GM21367 (cell line): ENCODE data around the gene MCU.
"Not testable (repeated sequence)": the region's sequence is repeated elsewhere in the genome, so short reads cannot be mapped to it uniquely, and the experiment has no call there.

Source experiments
- ATAC-seq: cut with Tn5 transposase; IDR thresholded peaks from one replicate; pipeline ENCODE4 v1.9.1; 2021; ENCODE audit not compliant: unreplicated experiment

MCU gene, protein sequence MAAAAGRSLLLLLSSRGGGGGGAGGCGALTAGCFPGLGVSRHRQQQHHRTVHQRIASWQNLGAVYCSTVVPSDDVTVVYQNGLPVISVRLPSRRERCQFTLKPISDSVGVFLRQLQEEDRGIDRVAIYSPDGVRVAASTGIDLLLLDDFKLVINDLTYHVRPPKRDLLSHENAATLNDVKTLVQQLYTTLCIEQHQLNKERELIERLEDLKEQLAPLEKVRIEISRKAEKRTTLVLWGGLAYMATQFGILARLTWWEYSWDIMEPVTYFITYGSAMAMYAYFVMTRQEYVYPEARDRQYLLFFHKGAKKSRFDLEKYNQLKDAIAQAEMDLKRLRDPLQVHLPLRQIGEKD

DNA sequence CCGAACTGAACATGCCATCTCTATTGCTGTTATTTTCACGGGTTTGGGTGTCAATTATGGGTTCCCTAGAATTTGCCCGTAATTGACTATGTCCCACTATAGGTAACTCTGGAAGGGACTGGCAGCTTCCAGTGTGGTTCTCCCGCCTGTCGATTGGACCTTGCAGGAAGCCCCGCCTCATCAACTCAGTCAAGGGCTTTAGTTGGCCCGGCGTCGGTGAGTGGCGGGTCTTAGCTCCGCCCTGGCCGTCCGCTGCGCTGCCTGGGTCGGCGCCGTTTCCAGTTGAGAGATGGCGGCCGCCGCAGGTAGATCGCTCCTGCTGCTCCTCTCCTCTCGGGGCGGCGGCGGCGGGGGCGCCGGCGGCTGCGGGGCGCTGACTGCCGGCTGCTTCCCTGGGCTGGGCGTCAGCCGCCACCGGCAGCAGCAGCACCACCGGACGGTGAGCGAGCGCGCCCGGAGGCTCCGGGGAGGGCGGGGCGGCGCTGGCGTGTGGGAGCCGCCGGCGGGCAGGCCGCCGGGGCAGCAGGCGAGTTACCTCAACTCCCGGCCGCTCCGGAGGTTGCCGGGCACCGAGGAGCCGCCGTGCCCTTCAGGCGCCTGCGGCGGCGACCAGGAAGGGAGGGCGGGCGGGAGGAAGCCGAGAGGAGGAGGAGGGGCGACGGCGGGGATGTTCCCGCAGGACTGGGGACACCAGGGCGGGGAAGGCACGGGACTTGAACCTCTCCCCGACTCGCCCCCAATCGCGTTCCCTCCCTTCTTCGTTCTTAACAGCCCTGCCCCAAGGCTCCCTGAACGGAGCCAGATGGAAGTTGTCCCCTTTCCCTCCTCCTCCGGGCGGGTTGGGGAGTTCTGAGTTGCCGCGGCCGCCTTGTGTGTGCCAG lies at the start of gene MCU:
Gene MCU, plus strand, starts transcription at position 281 of the 881 bp plus-strand sequence. Its CDS starts 9 bp downstream, at position 290.
- peak; percentile 85 for ATAC-seq

DNA sequence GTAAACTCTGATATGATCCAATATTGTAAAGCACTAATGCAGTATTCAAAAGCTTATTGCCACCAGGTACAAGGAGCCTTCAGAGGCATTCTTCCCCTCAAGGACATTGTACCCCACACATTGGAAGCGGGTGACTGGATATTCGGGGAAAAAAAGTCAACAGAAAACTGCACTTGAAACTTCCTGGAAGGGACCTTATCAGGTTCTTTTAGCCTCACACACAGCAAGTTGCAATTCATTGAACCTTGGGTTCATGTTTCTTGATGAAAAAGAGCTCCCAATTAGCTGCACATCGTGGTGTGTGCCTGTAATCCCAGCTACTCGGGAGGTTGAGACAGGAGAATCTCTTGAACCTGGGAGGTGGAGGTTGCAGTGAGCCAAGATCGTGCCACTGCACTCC lies 49.6 kb upstream of the MCU start:
- ATAC-seq = no peak

DNA sequence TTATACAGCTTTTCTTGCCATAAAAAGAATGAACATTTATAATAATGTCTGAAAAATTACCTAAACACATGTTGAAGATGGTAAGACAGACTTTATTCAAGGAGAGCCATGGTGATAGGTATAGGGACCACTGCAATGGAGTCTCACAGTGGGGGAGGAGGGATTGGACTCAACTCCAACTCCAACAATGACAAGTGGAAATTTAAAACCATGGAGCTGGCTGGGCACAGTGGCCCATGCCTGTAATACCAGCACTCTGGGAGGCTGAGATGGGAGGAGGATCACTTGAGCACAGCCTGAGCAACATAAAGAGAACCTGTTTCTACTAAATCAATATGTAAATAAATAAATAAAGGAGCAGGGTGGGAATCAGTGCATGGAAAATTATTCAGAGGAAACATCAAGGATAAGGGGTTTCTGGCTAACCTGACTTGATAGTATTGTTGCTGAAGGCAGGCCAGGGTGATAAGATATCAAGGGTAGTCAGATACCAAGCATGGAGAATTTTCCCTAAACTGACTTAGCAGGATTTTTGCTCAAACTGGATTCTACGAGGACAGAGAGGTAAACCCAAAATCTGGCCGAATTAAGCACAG lies 46.6 kb upstream of the MCU start:
- no peak for ATAC-seq

DNA sequence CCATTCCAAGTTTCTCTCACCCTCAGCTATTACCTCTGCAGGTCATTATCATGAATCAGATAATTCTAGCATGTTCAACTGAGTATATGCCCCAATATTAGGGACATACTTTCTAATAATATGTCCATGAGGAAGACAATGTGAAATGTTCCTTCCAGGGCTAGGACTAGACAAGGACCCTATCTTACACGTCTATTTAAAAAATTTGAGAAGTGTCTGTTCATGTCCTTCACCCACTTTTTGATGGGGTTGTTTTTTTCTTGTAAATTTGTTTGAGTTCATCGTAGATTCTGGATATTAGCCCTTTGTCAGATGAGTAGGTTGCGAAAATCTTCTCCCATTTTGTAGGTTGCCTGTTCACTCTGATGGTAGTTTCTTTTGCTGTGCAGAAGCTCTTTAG lies 45.0 kb upstream of the MCU start:
- not testable (repeated sequence) for ATAC-seq

DNA sequence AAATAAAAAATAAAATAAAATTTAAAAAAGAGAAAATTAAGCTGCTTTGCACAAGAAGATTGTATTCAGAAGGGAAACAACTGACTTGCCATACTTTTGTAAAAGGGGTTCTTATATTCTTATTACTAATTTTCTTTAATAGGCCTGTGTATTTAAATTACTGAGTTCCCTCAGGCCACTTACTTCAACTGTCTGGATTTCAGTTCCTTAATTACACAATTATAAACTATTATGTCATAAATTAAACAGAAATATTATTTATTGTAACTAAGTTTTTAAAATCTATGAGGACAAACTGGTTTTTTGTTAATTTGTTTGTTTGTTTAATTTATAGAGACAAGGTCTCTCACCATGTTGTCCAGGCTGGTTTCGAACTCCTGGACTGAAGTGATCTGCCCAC lies 43.6 kb upstream of the MCU start:
- ATAC-seq = no peak

DNA sequence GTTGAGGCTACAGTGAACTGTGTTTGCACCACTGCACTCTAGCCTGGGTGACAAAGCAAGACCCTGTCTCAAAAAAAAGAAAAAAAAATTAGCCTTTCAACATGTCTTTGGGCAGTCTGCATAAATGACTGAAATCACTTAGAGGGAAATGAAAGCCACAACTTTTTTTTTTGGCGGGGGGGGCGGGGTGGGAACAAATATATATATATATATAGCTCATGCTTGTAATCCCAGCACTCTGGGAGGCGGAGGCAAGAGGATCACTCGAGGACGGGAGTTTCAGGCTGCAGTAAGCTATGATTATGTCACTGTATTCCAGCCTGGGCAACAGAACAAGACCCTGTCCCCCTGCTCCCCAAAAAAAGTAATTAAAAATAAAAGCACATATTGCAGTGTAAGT lies 42.7 kb upstream of the MCU start:
- ATAC-seq = no peak

DNA sequence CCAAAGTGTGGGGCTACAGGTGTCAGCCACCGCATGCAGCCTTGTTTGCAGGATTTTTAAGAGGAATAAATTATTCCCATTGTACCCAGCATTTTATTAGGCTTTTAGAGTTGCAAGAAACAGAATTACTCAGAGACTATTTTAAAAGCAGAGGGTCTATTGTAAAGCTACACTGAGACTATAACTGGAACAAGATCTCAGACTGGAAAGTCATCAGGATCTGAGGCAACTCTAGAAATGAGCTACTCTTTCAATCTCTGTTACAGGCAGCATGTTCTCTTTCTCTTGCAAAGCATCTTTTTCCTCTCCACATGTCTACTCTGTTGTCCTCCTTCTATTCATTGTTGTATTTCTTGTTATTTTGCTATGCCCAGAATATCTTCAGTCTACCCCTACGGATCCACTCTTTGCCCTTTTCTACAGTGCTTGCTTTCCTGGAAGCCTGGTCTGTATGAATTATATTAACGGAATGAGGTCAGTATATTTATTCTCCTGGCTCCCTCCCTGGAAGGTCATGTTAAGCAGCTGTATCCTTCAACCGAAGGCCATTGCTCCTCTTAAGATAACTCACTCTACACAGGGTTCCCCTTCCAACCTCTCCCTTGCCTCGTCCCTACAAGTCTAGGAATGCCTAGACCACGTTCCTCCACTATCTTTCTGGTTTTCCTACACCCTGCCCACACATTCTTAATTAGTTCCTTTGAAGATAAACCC lies 38.4 kb upstream of the MCU start:
- no peak for ATAC-seq

DNA sequence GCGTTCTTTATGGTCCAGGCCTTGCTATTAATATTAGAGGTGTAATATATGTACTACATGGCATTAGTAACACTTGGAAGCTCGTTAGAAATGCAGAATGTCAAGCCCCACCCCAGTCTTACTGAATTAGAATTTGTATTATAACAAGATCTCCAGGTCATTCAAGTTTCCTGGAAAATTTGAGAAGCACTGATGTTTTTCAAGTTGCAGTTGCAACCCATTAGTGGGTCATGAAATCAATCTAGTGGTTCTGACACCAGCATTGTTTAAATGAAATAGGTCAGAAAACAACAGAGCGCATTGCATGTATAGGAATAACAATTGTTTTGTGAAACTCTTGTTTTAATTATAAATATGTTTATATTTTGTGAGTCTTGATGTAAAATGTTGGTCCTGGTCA lies 37.2 kb upstream of the MCU start:
- ATAC-seq = no peak

DNA sequence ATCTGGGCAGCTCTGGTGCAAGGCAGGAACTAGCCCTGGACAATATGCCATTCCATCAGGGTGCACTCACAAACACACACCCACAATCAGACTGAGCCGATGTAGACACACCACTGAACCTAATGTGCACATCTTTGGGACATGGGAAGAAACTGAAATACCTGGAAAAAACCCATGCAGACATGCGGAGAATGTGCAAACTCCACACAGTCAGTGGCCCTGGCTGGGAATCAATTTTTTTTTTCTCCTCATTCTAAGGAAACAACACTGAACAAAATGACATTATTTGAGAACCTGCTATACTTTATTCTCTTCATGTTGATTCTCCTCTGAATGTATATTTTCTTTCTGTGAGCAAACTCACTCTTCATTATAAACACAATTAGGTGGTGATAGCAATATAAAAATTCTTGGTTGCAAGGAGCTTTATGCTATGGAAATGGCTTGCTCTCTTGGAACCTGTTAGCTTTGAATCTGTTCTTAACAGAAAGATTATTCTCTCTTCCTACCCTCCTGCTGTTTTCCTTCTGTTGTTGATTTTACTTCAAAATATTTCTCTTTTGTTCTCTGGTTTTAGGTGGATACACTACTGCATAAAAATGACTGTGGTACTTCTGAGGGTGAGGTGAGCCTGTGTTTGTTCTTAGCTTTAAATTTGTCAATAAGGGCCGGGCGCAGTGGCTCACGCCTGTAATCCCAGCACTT lies 33.1 kb upstream of the MCU start:
- no peak for ATAC-seq

DNA sequence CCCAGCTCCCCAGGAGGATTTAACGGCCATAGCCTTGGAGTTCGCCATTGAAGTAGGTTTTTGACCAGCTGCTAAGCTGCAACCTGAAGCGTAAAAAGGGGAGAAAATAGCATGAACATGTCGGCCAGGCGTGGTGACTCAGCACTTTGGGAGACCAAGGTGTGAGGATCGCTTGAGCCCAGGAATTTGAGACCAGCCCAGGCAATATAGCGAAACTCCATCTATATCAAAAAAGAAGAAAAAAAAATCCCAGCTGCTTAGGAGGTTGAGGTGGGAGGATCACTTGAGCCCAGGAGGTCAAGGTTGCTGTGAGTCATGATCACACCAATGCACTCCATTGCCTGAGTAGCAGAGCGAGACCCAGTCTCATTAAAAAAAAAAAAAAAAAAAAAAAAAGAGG lies 32.2 kb upstream of the MCU start:
- ATAC-seq = no peak

DNA sequence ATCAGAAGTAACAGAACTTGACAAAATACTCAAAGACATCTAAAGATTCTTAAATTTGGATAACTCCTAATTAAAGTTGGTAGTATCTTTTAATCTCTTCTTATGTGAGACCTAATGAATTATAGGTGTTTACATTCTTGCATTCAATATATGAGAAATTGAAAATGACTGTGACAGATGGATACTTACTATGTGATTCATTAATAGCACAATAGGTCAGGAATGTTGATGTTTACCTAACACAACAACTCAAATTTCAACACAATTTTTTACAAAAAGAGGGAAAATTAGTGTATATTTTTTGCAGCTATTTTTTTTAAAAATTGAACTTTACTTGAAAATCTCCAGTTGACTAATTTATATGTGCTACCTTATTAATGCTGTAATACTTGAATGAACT lies 31.7 kb upstream of the MCU start:
- no peak for ATAC-seq

DNA sequence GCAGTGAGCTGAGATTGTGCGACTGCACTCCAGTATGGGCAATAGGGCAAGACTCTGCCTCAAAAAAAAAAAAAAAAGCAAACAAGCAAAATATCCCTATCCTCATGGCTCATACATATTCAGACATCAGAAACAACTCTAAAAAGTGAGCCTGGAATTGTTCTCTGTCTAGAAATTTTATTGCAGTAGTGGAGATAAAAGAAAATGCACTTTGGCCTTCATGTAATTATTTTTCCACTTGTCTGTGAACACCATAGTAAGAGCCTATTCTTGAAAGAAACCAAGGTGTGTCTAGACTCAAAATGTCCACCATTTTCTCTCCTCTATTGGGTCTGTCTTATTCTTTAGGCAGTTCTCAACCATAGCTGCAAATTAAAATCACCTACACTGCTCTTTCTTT lies 30.5 kb upstream of the MCU start:
- no peak for ATAC-seq

DNA sequence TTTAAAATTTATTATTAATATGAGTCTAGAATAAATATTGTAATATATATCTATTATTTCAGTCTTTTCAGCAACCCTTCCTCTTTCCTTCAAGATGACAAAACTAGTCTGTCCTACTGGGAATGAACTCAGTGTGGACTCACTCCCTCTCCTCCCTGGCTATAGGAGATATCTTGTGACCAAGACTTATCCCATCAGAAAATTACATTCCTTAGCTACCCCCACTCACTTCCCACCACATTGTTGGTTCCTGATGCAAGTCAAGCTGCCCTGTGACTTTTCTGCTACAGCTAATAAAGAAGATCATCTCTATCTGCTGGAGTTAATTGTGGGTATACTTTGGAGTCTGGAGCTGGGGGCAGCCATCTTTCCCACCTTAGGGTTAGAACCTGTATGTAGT lies 28.0 kb upstream of the MCU start:
- ATAC-seq = no peak

DNA sequence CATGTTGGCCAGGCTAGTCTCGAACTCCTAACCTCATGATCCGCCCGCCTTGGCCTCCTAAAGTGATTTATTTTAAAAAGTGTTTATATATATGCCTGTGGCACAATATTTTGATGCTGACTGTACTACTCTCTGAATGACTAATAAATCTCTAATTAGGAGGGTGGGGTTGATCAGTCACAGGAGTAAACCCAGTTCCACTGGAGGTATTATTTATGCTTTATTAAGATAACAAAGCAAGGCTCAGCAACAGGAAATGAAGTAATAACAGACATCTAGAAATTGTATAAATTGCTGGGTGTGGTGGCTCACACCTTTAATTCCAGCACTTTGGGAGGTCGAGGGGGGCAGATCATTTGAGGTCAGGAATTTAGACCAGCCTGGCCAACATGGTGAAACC lies 26.0 kb upstream of the MCU start:
- no peak for ATAC-seq

DNA sequence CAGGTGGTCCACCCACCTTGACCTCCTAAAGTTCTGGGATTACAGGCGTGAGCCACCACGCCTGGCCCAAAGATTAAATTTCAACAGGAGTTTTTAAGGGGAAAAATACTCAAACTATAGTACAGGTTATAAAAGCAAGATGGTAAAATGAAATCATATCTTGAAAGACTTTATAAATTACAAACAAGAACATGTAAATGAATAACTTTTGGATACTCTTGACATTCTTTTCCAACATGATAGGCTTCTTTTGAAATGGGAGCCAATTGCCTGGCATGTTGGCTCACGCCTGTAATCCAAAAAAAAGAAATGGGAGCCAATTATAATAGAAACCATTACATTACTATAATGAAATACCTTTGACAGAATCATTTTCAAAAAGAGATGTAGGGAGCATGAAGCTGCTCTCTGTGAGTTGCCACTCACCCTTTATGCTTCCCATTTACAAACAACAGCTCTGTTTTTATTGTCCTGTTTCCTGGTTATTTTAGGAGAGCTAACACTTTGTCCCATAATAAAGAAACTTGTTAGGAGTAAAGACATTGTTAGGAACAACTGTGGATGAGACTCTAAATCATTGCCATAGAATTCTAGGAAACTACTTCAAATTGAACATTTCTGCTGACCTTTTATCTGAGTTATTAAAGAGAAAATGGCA lies 24.6 kb upstream of the MCU start:
- no peak for ATAC-seq

DNA sequence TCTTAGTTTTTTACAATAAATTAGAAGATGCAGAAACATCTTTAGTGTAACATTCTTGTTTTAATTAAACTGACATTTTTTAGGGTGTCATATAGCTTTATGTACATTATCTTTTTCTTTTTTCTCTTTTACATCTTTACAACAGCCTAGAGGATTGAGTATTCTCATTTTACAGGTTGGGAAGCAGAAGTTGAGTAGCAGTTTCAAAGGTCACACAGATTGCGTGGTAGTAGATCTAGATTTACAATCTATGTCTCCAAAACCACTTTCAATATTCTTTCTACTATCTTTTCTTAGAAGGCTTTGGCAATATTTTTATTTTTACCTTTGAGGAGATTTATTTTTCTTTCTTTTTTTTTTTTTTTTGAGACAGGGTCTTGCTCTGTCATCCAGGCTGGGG lies 18.7 kb upstream of the MCU start:
- ATAC-seq = no peak

DNA sequence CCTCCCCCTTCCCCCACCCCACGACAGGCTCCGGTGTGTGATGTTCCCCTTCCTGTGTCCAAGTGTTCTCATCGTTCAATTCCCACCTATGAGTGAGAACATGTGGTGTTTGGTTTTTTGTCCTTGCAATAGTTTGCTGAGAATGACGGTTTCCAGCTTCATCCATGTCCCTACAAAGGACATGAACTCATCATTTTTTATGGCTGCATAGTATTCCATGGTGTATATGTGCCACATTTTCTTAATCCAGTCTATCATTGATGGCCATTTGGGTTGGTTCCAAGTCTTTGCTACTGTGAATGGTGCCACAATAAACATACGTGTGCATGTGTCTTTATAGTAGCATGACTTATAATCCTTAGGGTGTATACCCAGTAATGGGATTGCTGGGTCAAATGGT lies 17.8 kb upstream of the MCU start:
- ATAC-seq = not testable (repeated sequence)

DNA sequence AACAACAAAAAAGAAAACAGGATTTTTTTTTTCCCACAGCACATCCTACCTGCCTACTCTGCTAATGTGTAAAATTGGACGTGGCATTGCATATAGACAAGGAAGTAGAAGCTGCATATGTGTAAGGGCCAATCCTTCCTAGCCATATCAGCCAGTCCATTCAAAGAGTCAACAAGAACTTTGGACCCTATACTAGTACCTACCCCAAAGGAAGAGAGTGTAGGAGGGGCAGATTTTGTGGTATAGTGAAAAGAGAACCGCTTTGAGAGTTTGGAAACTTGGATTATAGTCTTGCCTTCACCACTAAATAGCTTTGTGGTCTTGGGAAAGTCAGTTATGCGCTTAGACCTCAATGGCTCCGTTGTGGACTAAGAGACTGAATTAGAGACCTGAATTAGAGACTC lies 12.1 kb upstream of the MCU start:
- no peak for ATAC-seq

DNA sequence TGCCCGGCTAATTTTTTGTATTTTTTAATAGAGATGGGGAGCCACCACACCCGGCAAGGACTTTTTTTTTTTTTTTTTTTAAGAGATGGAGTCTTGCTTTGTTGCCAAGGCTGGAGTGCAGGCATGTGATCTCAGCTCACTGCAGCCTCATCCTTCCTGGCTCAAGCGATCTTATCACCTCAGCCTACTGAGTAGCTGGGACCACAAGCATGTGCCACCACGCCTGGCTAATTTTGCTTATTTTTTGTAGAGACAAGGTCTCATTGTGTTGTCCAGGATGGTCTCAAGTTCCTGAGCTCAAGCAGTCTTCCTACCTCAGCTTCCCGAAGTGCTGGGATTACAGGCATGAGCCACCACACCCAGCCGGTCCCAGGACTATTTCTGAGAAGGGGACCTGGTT lies 9.3 kb upstream of the MCU start:
- ATAC-seq = no peak

DNA sequence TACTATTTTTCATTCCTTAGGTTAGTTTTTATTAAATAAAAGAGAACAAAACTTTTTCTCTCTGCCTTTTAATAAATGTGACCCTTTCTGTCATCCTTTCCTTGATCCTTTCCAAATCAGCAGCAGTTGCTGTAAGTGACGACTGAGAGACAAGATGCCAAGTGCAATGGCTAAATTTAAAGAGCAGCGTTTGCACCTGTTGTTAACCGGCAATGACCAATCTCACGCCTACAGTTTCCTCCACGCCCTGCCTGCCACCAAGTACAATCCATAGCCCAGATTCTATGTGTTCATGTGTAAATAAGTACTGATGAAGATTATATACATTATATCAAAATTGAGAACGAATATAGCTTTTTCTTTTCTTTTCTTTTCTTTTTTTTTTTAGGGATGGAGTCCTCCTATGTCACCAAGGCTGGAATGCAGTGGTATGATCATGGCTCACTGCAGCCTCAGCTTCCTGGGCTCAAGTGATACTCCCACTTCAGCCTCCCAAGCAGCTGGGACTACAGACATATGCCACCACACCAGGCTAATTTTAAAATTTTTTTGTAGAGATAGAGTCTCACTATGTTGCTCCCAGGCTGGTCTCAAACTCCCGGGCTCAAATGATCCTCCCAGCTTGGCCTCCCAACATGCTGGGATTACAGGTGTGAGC lies 6.5 kb upstream of the MCU start:
- ATAC-seq = no peak
